Mucosa of descending colon (tissue), 3 donors: ENCODE data around the gene RPN1. TPM values are rescaled to one million over a fixed set of nuclear protein-coding genes. Genes with fewer than 3 reads are reported as not detected.
"Not testable (repeated sequence)": the region's sequence is repeated elsewhere in the genome, so short reads cannot be mapped to it uniquely, and the experiment has no call there.

ENCODE experiments used
- ATAC-seq: fragments of 200-7000 bp; cut with Tn5 transposase; one replicate; pipeline ENCODE4 v1.9.1; 2020; ENCODE audit warnings: mild to moderate bottlenecking, moderate library complexity
- DNase-seq, 3 donors: peaks; one replicate each; pipeline ENCODE4 v3.0.0-alpha.2; 2020
- H3K36me3 ChIP-seq: fragments of 200-600 bp; one replicate; pipeline ENCODE4 v1.8.0; 2021; ENCODE audit warnings: low read depth, mild to moderate bottlenecking
- H3K4me1 ChIP-seq: fragments of 200-600 bp; one replicate; pipeline ENCODE4 v1.8.0; 2021; ENCODE audit warnings: low read depth, mild to moderate bottlenecking
- H3K4me3 ChIP-seq: fragments of 200-600 bp; one replicate; pipeline ENCODE4 v1.8.0; 2021; ENCODE audit warnings: mild to moderate bottlenecking
- H3K9me3 ChIP-seq: fragments of 200-600 bp; one replicate; pipeline ENCODE4 v1.8.0; 2021; ENCODE audit warnings: mild to moderate bottlenecking
- intact Hi-C, 2 donors: fragments of 100-400 bp; cut with DNase I in 1 of 2; cut with micrococcal nuclease in 1 of 2; formaldehyde crosslinking; loops; one replicate each; pipeline versions ENCODE4 v1.11.0 to v1.11.1; 2022; cut with DNase I, micrococcal nuclease
- total RNA-seq, 3 donors: library from RNA; stranded (reverse); fragmentation: NEBNext Ultra II Directional in 2 of 3; extraction: Animal tissue kit (Norgen Biotek cat#: 25700) in 2 of 3; gene quantifications; one replicate each; pipeline versions ENCODE4 v1.2.1 to v1.2.4, GENCODE V29; 2021 to 2023
- TF ChIP-seq, protein P1 (sequence below): fragments of 200-600 bp; IDR thresholded peaks from one replicate; pipeline ENCODE4 v1.8.0; 2022; ENCODE audit warnings: antibody characterized with exemption, mild to moderate bottlenecking
- donor health status: DM: no; HTN: no; CAD: no; lungs with moderate emphysema.
- donor health status: DM: no; HTN: no; CAD: no.
- donor health status: DM: no; HTN: yes; CAD: no.

Gene RPN1
- total RNA-seq, 3 donors from 2014 or later = 130 to 219 (median 166) TPM

DNA sequence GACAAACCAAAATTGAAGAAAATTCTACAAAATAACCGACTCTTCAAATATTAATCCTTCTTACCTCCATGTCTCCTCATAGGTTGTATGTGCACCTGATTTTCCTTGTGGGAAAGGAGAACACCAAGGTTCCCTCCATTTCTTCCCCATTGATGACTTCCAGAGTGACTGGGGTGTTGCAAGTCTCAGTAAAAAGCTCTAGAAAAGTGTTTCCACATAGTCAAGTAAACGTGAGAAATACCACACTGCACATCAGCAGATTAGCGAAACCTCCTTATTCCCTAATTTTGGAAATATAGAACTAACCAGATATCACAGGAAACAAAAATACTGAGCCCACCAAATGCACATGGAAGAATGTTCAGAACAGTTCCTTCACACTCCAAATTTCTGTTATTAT lies 4.9 kb upstream of the RPN1 start:
- Histone ChIP-seq H3K4me3 (no peak overlapping the region), H3K36me3 (no peaks in the 10 kb centered on the region), H3K9me3 (no peaks in the 10 kb centered on the region), H3K4me1 (no peaks in the 10 kb centered on the region)
- ATAC-seq (no peak), DNase-seq (no peak)
- intact Hi-C loops = no loop called here
- TF ChIP-seq, protein P1, sequence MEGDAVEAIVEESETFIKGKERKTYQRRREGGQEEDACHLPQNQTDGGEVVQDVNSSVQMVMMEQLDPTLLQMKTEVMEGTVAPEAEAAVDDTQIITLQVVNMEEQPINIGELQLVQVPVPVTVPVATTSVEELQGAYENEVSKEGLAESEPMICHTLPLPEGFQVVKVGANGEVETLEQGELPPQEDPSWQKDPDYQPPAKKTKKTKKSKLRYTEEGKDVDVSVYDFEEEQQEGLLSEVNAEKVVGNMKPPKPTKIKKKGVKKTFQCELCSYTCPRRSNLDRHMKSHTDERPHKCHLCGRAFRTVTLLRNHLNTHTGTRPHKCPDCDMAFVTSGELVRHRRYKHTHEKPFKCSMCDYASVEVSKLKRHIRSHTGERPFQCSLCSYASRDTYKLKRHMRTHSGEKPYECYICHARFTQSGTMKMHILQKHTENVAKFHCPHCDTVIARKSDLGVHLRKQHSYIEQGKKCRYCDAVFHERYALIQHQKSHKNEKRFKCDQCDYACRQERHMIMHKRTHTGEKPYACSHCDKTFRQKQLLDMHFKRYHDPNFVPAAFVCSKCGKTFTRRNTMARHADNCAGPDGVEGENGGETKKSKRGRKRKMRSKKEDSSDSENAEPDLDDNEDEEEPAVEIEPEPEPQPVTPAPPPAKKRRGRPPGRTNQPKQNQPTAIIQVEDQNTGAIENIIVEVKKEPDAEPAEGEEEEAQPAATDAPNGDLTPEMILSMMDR = no peak

DNA sequence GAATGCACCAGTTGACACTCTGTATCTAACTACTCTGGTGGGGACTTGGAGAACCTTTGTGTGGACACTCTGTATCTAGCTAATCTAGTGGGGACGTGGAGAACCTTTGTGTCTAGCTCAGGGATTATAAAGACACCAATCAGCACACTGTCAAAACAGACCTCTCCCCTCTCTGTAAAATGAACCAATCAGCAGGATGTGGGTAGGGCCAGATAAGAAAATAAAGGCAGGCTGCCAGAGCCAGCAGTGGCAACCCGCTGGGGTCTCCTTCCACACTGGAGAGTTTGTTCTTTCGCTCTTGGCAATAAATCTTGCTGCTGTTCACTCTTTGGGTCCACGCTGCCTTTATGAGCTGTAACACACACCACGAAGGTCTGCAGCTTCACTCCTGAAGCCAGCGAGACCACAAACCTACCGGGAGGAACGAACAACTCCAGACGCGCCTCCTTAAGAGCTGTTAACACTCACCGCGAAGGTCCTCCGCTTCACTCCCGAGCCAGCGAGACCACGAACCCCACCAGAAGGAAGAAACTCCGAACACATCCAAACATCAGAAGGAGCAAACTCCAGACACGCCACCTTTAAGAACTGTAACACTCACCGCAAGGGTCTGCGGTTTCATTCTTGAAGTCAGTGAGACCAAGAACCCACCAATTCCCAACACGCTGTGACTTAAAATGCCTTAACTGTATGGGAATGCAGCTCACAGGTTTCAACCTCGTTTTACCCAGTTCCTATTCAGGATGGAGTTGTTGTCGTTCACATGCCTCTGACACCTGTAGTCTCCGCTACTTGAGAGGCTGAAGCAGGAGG lies 3.6 kb upstream of the RPN1 start:
- DNase-seq = not testable (repeated sequence)

DNA sequence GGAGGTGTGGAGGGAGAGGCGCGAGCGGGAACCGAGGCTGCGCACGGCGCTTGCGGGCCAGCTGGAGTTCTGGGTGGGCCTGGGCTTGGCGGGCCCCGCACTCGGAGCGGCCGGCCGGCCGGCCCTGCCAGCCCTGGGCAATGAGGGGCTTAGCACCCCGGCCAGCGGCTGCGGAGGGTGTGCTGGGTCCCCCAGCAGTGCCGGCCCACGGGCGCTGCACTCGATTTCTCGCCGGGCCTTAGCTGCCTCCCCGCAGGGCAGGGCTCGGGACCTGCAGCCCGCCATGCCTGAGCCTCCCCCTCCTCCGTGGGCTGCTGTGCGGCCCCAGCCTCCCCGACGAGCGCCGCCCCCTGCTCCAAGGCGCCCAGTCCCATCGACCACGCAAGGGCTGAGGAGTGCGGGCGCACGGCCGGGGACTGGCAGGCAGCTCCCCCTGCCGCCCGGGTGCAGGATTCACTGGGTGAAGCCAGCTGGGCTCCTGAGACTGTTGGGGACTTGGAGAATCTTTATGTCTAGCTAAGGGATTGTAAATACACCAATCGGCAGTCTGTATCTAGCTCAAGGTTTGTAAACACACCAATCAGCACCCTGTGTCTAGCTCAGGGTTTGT lies 2.9 kb upstream of the RPN1 start:
- intact Hi-C loops, H3K4me1 ChIP-seq, H3K4me3 ChIP-seq, H3K9me3 ChIP-seq, ATAC-seq, H3K36me3 ChIP-seq: not testable (repeated sequence)
- DNase-seq = peak in 1 of 3 donors; percentile 63

More for the DNA sequence above, 3.6 kb upstream of the RPN1 start:
- ATAC-seq, H3K36me3 ChIP-seq, intact Hi-C loops, H3K4me3 ChIP-seq, H3K4me1 ChIP-seq, H3K9me3 ChIP-seq: not testable (repeated sequence)

DNA sequence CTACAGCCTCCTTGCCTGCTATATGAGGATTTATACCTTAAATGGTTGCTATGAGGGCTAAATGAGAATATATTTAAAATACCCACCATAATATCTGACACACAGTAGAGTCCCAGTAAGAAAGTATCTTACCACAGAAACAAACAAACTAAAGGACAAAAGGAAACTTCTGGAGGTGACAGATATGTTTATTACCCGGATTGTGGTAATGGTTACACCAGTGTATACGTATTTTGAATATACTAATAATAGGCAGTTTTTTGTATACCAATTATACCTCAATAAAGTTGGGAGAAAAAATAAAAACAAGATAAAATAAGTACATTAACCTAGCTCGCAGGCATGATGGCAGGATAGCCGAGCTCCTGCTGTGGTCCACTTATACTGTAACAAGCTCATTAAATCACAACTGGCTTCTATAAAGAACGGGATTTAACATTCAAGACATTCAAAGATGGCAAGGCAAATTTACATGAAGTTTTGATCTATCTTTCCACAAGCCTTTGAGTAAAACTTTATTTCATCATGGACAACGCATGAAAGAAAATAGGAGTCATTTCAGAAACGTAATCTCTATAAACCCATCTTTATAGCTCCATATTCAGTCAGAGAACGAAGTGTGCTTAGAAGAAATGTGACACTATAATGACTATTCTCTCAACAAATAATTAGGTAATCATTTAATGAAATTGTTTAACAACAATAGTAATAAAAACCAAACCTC lies 1.5 kb downstream of the RPN1 start:
- H3K9me3 ChIP-seq = no peaks in the 10 kb centered on the region
- DNase-seq (no peak), ATAC-seq (no peak)
- H3K4me1 ChIP-seq = peaks cover 17% of the 10 kb centered on the region
- intact Hi-C loops = no loop called here
- TF ChIP-seq, protein P1 = no peak
- peak overlapping the region; percentile 100 for H3K4me3 ChIP-seq
- H3K36me3 ChIP-seq = no peaks in the 10 kb centered on the region

DNA sequence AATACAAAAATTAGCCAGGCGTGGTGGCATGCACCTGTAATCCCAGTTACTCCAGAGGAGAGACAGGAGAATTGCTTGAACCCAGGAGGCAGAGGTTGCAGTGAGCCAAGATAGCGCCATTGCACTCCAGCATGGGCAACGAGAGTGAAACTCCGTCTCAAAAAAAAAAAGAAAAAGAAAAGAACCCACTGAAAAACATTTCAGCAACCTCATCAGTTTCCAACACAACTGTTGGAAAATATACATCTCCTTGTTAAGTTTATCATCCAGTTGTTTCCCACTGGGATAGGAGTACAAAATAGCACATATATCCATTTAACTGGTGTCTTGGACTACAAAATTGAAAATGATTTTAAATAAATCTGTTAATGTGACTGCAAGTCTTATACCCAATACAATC lies 2.2 kb downstream of the RPN1 start:
- Histone ChIP-seq H3K4me1 (peaks cover 17% of the 10 kb centered on the region), H3K9me3 (no peaks in the 10 kb centered on the region), H3K36me3 (no peaks in the 10 kb centered on the region), H3K4me3 (no peak overlapping the region)
- DNase-seq (no peak), ATAC-seq (no peak)
- intact Hi-C loops = no loop called here
- TF ChIP-seq, protein P1 = no peak

DNA sequence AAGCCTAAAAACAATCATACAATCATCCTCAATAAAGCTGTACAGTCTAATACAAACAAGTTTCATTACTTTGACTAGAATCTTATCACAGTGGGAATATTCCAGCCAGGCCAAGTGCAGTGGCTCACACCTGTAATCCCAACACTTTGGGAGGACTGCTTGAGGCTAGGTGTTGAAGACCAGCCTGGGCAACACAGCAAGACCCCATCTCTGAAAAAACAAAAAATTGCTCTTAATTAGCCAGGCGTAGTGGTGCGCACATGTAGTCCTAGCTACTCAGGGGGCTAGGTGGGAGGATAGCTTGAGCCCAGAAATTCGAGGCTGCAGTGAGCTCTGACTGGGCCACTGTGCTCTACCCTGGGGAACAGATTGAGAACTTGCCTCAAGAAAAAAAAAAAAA lies 3.3 kb downstream of the RPN1 start:
- peaks cover 17% of the 10 kb centered on the region for H3K4me1 ChIP-seq
- no peak overlapping the region for H3K4me3 ChIP-seq
- intact Hi-C loops = no loop called here
- no peak for ATAC-seq
- no peak for DNase-seq
- H3K36me3 ChIP-seq = no peaks in the 10 kb centered on the region
- no peaks in the 10 kb centered on the region for H3K9me3 ChIP-seq
- TF ChIP-seq, protein P1 = no peak
